ENCODE results near the gene BPIFB4.
"Not testable (repeated sequence)": the region's sequence is repeated elsewhere in the genome, so short reads cannot be mapped to it uniquely, and the experiment has no call there.

The BPIFB4 gene

GRCh38 chr20:33119725-33120720, 40.6 kb downstream of the BPIFB4 start:
- DNase-seq (ENCODE audit: low read depth in 2 of 2): no peak

- no peak for DNase-seq (ENCODE audit: low read depth in 2 of 2)
Observed at GRCh38 chr20:33120934-33121333, 41.5 kb downstream of the BPIFB4 start.

GRCh38 chr20:33122297-33122696, 42.9 kb downstream of the BPIFB4 start:
- not testable (repeated sequence) for DNase-seq (ENCODE audit: low read depth in 2 of 2)

DNA sequence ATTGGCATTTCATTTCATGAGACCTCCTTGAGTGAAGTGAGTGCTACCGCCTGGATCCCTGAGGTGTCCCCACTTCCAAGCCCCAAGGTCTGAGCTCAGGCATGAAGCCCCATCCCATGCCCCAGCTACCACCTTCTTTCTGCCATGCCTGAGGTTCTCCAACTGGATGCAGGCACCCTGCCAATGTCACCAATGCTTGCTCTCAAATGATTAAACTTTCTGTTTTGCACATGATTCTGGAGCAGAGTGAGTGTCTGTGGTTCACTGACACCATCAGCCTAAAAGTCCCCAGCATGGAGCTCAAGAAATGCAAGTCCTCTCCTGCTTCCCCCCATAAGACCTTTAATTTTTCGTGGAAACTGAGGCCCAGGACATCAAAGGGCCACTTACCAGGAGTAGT, 44.8 kb downstream of the BPIFB4 start:
- no peak for DNase-seq (ENCODE audit: low read depth in 2 of 2)

DNA sequence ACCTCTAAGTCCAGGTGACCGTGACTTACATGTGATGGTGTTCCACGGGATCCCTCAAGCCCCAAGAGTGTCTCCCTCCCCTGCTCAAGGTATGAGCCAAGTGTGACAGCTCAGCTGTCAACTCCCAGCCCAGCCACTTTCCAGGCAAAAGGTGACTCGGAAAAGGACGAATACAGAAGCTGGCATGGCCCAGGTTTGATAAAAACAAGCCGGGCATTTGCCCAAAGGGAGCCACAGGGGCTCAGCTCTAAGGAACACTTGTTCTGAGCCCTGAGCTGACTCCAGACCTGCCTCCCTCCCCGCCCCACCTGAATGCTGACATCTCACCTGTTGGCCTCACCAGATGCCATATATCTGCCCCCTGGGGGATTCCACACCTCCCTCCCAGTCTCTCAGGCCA, 45.6 kb downstream of the BPIFB4 start:
- no peak for DNase-seq (ENCODE audit: low read depth in 2 of 2)

GRCh38 chr20:33125983-33126382, 46.5 kb downstream of the BPIFB4 start:
- DNase-seq (ENCODE audit: low read depth in 2 of 2): no peak

GRCh38 chr20:33127422-33128097, 48.1 kb downstream of the BPIFB4 start:
- DNase-seq (ENCODE audit: low read depth in 2 of 2): no peak

GRCh38 chr20:33130568-33131061, 51.2 kb downstream of the BPIFB4 start:
- DNase-seq (ENCODE audit: low read depth in 2 of 2): no peak

DNA sequence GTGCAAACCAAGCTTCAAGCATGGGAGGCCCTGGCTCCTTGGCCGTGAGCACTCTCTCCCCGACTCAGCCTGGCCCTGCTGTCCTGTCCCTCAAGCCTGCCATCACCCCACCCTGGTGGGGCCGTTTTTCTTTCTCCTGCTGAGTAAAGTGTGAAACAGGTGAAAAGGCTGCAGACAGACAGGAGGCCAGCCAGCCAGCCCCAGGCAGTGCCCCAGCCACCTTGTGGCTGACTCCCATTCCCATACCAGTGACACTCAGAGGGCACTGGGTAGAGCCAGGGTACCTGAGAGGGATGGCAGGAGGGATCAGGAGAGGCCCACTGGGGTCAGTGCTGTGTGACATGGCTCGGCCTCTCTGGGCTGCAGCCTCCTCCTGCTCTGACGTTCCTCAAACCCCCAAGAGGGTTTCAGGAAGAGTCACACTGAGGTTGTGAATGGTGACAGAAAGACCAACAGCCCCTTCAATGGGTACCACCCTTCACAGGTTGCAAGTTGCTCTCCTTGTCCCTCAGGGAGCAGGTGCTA, 52.6 kb downstream of the BPIFB4 start:
- no peak for DNase-seq (ENCODE audit: low read depth in 2 of 2)

- no peak for DNase-seq (ENCODE audit: low read depth in 2 of 2)
Observed at GRCh38 chr20:33132513-33133372, 53.3 kb downstream of the BPIFB4 start.

DNA sequence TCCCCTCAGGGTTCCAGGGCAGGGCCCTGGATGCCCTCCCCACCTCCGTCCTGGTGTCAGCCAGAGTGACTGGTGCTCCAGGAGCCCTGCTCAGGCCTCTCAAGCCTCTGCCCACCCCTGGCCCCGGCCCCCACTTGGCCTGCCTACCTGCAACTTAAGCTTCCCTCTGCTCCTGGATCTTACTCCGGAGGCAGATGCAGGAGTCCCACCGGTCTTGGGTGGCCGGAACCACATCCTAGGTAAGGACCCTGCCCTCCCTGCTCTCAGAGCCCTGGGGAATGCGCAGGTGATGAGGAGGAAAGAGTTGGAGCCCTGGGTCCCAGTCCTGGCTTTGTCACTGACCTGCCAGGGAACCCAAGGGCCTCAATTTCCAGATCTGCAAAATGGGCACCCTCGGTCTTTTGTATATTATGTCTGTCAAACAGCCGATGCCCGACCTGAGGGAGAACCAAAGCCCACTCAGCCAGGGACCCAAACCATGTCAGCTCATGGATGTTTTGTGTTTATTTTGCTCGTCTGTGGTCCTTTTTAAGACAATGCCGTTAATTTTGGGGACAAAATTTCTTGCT, 54.0 kb downstream of the BPIFB4 start:
- no peak for DNase-seq (ENCODE audit: low read depth in 2 of 2)

DNA sequence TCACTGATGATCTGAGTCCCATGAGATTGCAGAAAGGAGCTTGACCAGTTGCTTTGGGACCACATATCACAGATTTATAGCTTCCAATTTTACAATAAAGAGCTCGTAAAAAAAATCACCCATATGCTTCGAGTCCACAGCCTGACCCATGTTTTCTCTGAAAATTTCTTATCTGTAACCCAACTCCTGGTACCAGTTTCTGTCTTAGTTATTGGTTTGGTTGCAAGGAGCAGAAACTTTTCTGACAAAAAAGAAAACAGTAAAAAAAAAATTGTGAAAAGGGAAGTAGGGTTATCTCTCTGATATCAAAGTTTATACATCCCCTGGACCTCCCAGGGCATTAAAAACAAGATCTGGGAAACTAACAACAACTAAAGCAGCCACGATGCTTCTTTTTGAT, 57.8 kb downstream of the BPIFB4 start:
- no peak for DNase-seq (ENCODE audit: low read depth in 2 of 2)

DNA sequence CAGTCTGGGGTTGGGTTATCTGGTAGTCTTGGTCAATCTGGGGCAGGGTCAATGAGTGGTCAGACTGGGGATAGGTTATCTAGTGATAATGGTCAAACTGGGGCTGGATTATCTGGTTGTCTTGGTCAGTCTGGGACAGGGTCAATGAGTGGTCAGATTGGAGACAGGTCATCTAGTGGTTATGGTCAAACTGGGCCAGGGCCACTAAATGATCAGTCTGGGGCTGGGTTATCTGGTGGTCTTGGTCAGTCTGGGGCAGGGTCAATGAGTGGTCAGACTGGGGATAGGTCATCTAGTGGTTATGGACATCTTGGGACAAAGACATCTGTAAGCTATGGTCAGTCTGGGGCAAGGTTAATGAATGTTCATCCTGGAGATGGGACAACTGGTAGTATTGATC, 60.0 kb downstream of the BPIFB4 start:
- DNase-seq (ENCODE audit: low read depth in 2 of 2): no peak

GRCh38 chr20:33145521-33145920, 66.1 kb downstream of the BPIFB4 start:
- no peak for DNase-seq (ENCODE audit: low read depth in 2 of 2)

DNA sequence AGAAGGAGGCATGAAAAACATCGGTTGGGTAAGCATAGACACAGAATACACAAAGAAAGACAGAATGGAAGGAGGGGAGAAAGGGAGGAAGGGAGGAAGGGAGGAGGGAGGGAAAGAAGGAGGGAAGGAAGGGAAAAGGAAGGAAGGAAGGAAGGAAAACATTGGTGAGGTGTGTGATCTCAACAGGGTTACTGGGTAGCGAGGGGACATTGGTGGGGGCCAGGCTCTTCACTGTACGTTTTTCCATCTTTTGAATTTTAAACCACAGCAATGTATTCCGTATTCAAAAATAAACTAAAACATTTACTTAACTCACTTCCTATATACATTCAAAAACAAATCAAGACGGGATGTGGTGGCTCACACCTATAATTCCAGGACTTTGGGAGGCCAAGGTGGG, 67.9 kb downstream of the BPIFB4 start:
- DNase-seq (ENCODE audit: low read depth in 2 of 2): no peak

DNA sequence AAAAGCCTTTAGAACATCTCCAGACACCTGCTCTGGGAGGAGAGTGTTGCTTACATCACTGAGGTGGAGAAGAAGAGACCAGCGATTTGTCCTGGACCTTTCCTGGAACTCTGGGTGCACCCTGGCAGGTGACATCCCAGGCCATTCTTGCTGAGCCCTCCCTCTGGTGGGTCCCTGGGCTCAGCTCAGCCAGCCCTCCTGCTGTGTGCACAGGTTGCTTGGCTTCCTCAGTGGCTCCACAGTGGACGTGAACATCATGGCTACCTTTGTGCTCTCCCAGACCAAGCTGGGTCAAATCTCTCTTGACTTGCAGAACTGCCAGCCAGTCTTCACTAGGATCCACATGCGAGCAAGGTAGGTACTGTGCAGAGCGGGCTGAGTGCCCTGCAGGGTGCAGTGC, 68.6 kb downstream of the BPIFB4 start:
- DNase-seq (ENCODE audit: low read depth in 2 of 2): no peak

DNA sequence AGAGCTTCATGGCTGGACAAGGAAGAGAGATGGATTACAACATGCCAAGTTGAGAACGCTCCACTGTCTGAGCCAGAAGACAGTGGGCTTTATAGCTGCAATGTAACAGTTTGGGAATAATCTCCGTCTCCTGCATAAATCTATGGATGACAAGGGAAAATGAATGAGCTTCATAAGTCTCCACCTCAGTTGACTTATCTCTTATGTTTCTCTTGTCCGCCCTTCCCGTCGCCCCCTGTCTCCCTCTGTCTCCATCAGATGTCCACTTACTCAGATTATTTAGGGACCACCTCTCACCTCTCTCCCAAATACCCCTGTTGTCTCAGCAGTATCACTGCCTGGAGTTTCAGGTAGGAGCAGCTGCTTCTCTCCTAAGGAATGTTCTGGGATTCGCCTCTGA, 74.8 kb downstream of the BPIFB4 start:
- no peak for DNase-seq (ENCODE audit: low read depth in 2 of 2)

DNA sequence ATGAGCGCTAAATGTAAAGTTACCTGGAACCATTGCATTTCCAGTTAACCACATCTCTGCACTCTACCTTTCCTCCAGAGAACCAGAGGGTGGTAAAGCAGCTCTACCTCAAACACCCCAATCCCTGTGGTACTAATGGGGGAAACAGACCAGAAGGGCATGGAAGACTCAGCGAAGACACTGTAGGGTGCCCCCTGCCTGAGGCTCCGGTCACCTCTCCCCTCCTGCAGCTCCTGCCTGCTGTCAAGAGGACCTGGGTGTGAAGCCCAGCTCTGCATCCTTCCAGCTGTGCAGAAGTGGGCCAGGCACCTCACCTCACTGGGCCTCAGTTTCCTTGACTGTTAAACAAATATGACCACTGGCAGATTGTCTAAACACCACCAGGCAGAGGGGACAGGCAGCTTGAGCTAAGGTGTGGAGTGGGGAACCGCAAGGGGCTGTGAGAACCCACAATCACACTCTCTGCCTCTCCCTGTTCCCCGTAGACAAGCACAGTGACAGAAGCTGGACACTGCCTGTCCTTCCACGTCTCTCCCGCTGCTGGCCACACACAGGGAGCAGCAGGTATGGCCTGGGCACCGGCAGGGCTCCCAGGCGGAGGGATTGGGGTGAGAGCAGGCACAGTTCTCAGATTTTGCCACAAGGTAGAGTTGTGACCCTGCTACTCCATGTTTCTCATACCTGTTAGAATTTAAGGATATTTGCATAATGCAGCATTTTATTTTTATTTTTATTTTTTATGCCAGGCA, 79.4 kb downstream of the BPIFB4 start:
- DNase-seq (ENCODE audit: low read depth in 2 of 2): no peak

GRCh38 chr20:33159713-33160112, 80.3 kb downstream of the BPIFB4 start:
- DNase-seq (ENCODE audit: low read depth in 2 of 2): no peak

DNA sequence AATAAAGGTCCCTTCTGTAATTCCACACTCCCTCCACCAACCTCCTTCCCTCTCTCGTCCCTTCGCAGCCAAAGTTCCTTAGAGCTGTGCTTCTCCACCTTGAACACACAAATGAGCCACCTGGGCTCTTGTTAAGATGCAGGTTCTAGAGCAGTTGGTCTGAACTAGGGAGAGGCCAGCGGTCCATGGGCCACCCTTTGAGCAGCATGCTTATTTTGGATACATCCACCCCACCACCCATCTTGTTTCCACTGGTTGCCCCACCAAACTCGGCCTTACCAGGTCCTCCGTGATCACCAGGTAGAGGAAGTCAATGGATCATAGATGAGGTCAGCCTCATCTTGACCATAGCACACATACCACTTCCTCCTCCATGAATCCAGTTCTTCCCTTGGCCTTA, 81.2 kb downstream of the BPIFB4 start:
- no peak for DNase-seq (ENCODE audit: low read depth in 2 of 2)
